Neutrophil (primary cell): ENCODE measurements around the gene LRRC75A.

Experiments used
- H3K27ac ChIP-seq: fragments of 200-600 bp; sonication (generic); 2 replicates; pipeline ENCODE4 v1.5.1; 2016; ENCODE audit warnings: mild to moderate bottlenecking, moderate library complexity
- H3K27me3 ChIP-seq: fragments of 200-600 bp; sonication (generic); 2 replicates; pipeline ENCODE4 v1.6.0; 2016; ENCODE audit warnings: mild to moderate bottlenecking
- H3K36me3 ChIP-seq: fragments of 200-600 bp; sonication (generic); 2 replicates; pipeline ENCODE4 v1.5.1; 2017
- H3K4me1 ChIP-seq, 2 experiments: fragments of 200-600 bp in 1 of 2; sonication (generic) in 1 of 2; 1 replicate in 1 of 2; 2 replicates in 1 of 2; pipeline versions ENCODE4 v1.5.1 to v1.6.1; 2013 to 2016; ENCODE audit warnings: low read depth in 1 of 2, low read length in 1 of 2, mild to moderate bottlenecking in 1 of 2, moderate library complexity in 1 of 2; ENCODE audit not compliant: control insufficient read depth in 1 of 2, insufficient read depth in 1 of 2
- H3K4me3 ChIP-seq, 2 experiments: fragments of 200-600 bp in 1 of 2; sonication (generic) in 1 of 2; 1 replicate in 1 of 2; 2 replicates in 1 of 2; pipeline ENCODE4 v1.5.1; 2013 to 2016; ENCODE audit warnings: low read depth in 1 of 2, low read length in 1 of 2, mild to moderate bottlenecking in 1 of 2, moderate library complexity in 1 of 2
- H3K9me3 ChIP-seq: fragments of 200-600 bp; sonication (generic); 2 replicates; pipeline ENCODE4 v1.5.1; 2016
- CTCF ChIP-seq: fragments of 200-600 bp; sonication (generic); IDR thresholded peaks from 2 replicates; pipeline ENCODE4 v1.5.1; 2016; ENCODE audit warnings: antibody characterized with exemption

LRRC75A gene

GRCh38 chr17:16480995-16481394 lies 11.0 kb downstream of the LRRC75A start:
- Histone ChIP-seq H3K4me3 (no peak overlapping the region), H3K27ac (no peak overlapping the region), H3K4me1 (no peaks in the 10 kb centered on the region), H3K27me3 (no peaks in the 10 kb centered on the region), H3K36me3 (peaks cover 11% of the 10 kb centered on the region), H3K9me3 (no peaks in the 10 kb centered on the region)
- no peak for TF ChIP-seq CTCF

- H3K36me3 ChIP-seq = peaks cover 11% of the 10 kb centered on the region
- no peaks in the 10 kb centered on the region for H3K27me3 ChIP-seq
- H3K9me3 ChIP-seq = no peaks in the 10 kb centered on the region
- H3K4me3 ChIP-seq = no peak overlapping the region
- no peak overlapping the region for H3K27ac ChIP-seq
- no peak for TF ChIP-seq CTCF
- H3K4me1 ChIP-seq = no peaks in the 10 kb centered on the region
Measured at GRCh38 chr17:16479264-16479663, 12.7 kb downstream of the LRRC75A start.

- Histone ChIP-seq H3K4me3 (no peak overlapping the region), H3K27me3 (no peaks in the 10 kb centered on the region), H3K4me1 (no peaks in the 10 kb centered on the region), H3K36me3 (peaks cover 11% of the 10 kb centered on the region), H3K27ac (no peak overlapping the region), H3K9me3 (no peaks in the 10 kb centered on the region)
- TF ChIP-seq CTCF = no peak
Measured at GRCh38 chr17:16478649-16479048, 13.3 kb downstream of the LRRC75A start.

- H3K27me3 ChIP-seq = no peaks in the 10 kb centered on the region
- no peak for TF ChIP-seq CTCF
- H3K9me3 ChIP-seq = no peaks in the 10 kb centered on the region
- H3K4me1 ChIP-seq = no peaks in the 10 kb centered on the region
- H3K36me3 ChIP-seq = peaks cover 2% of the 10 kb centered on the region
- H3K4me3 ChIP-seq = no peak overlapping the region
- no peak overlapping the region for H3K27ac ChIP-seq
Measured at GRCh38 chr17:16477666-16478065, 14.3 kb downstream of the LRRC75A start.

- Histone ChIP-seq H3K9me3 (no peaks in the 10 kb centered on the region), H3K36me3 (no peaks in the 10 kb centered on the region), H3K27ac (no peak overlapping the region), H3K4me3 (no peak overlapping the region), H3K4me1 (no peaks in the 10 kb centered on the region), H3K27me3 (no peaks in the 10 kb centered on the region)
- TF ChIP-seq CTCF = no peak
Measured at GRCh38 chr17:16477255-16477654, 14.7 kb downstream of the LRRC75A start.

- Histone ChIP-seq H3K36me3 (peaks cover 5% of the 10 kb centered on the region), H3K27me3 (no peaks in the 10 kb centered on the region), H3K9me3 (no peaks in the 10 kb centered on the region), H3K27ac (no peak overlapping the region), H3K4me3 (no peak overlapping the region), H3K4me1 (no peaks in the 10 kb centered on the region)
- no peak for TF ChIP-seq CTCF
Measured at GRCh38 chr17:16475179-16475704, 16.8 kb downstream of the LRRC75A start.
